GM12801 (cell line): Measurements from ENCODE around the gene SLC25A34.

ENCODE experiments used
- TF ChIP-seq, protein P1 (sequence below): IDR thresholded peaks from one replicate; pipeline ENCODE4 v1.5.1; 2011; ENCODE audit warnings: control low read depth; ENCODE audit not compliant: insufficient read length; ENCODE audit errors: extremely low read depth

Gene SLC25A34

DNA sequence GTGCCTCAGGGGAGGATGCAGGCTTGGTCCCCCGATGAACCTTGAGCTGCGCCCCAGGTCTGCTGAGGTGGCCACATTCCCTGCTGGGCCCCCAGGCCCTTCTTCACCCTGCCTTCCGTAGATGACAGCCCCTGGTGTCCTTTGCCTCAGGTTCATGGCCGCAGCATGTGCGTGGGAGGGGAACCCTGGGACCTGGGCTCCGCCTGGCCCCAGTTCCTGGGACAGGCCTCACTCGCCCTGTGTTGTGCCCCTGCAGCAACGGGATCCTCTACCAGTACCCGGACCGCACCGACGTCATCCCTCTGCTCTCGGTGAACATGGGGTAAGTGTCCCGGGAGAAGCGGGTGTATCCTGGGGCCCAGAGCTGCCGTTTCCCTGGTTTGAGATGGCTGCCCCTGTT is 5.1 kb upstream of the SLC25A34 start:
- TF ChIP-seq, protein P1, sequence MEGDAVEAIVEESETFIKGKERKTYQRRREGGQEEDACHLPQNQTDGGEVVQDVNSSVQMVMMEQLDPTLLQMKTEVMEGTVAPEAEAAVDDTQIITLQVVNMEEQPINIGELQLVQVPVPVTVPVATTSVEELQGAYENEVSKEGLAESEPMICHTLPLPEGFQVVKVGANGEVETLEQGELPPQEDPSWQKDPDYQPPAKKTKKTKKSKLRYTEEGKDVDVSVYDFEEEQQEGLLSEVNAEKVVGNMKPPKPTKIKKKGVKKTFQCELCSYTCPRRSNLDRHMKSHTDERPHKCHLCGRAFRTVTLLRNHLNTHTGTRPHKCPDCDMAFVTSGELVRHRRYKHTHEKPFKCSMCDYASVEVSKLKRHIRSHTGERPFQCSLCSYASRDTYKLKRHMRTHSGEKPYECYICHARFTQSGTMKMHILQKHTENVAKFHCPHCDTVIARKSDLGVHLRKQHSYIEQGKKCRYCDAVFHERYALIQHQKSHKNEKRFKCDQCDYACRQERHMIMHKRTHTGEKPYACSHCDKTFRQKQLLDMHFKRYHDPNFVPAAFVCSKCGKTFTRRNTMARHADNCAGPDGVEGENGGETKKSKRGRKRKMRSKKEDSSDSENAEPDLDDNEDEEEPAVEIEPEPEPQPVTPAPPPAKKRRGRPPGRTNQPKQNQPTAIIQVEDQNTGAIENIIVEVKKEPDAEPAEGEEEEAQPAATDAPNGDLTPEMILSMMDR, result no peak

DNA sequence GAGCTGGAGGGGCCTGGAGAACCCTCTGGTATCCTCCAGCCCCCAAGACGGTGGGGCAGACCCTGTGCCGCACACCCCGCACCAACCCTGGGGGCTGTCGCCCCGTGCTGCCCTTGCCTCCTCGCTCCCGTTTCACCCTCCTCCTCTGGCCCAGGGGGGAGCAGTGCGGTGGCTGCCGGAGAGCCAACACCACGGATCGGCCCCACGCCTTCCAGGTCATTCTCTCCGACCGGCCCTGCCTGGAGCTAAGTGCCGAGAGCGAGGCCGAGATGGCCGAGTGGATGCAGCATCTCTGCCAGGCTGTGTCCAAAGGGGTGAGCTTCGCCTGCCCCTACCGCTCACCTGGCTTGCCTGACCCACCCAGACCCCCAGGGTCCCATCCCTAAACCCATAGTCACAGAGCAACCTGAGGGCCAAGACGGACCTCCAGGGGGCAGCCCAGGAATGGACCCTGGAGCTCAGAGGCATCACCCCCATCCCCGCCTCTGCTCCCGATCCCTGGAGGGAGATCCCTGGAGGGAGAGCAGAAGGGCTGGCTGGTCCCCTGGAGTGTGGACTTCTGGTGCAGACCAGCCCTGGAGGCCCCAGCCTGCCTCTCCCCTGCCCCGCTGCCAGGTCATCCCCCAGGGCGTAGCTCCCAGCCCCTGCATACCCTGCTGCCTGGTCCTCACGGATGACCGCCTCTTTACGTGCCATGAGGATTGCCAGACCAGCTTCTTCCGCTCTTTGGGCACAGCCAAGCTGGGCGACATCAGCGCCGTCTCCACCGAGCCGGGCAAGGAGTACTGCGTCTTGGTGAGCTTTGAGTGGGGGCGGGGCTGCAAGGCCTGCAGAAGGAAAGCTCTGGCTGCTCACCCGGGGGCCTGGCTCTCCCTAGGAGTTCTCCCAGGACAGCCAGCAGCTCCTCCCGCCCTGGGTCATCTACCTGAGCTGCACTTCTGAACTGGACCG is 4.0 kb upstream of the SLC25A34 start:
- TF ChIP-seq, protein P1, result no peak

DNA sequence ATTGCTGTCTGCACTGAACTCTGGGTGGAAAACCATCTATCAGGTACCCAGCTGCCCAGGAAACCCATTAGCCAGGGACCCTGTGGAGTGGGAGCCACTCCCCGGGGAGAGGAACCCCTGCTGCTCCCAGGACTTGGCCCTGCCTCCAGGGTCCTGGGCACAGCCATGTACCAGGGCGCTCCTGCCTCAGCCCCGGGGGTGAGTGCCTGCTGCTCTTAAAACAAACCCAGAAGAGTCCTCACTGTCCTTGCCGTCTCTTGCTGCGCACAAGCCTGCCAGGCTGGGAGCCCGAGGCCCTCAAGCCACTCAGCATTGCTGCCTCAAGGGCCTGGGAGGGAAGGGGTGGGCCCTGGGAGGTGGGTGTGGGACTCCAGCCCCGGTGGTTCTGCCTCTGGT is 3.4 kb upstream of the SLC25A34 start:
- TF ChIP-seq, protein P1, result no peak

DNA sequence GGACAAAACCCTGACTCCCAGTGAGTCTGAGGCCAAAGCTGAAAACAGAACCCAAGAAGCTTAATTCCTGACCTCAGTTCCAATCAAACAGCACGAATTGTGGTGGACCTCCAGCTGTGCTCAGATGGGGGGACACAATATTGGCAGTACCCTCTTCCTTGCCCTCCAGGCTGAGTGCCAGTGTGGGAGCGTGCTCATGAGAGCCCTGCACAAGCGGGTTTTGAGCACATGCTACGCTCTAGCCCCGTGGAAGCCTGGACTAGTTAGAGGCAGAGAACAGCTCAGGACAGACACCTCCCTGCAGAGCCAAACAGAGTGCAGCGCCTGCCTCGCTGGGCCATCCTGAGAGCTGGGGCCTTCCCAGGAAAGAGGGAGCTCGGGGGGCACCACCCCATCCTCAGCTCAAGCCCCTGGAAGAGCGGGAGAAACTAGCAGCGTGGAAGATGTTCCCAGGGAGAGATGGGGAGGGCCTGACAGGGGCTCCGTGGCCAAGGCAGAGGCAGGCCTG is 2.8 kb upstream of the SLC25A34 start:
- TF ChIP-seq, protein P1, result no peak

DNA sequence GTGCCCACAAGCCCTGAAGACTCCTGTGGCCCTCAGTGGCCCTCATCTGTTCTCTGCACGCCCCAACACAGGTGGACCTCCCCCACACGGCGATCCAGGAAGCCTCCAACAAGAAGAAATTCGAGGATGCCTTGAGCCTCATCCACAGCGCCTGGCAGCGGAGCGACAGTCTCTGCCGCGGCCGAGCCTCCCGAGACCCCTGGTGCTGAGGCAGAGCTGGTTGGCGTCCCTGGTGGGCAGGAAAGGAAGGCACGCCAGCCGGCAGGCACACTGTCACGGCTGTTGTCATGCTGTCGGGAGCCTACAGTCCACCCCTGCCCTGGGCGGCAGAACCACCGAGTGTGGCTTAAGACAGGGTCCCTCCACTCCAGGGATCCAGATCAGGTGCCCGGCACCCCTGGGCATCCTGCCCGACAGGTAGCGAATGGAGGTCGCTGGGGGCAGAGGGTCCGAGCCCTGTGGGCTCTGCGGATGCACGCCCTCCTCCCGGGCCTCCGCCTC is 2.3 kb upstream of the SLC25A34 start:
- TF ChIP-seq, protein P1, result no peak

DNA sequence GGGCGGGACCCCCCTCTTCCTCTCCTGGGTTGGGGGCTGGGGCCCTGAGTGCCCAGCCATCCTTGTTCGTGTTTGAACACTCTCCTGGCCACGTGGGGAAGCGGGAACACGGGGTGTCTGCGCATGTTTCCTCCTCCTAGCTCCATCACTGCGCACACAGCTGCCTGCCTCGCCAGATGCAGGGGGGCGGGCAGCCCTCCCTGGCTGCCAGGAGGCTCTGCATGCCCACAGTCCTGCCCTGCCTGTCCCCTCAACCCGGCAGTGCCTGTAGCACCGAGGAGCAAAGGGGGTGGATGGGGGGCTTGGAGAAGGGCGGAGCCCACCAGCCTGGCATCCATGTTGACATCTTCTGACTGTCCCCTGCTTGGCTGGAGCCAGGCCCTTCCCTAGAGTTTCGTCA is 1.8 kb upstream of the SLC25A34 start:
- TF ChIP-seq, protein P1, result no peak

DNA sequence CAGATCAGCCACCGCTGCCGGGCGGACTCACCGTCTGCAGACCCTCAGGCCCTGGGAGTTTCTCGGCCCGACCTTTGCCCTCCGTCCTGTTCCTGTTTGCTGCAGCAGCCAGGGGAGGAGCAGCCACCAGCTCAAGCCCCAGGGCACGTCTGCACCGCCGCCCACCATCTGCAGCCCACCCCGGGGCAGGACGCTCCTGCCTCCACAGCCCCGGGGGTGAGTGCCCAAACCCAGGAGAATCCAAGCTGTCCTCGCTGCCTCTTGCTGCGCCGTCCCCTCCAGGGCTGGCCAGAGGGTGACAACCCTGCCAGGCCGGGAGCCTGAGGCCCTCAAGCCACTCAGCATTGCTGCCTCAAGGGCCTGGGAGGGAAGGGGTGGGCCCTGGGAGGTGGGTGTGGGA is 1.2 kb upstream of the SLC25A34 start:
- TF ChIP-seq, protein P1, result no peak
